Smooth muscle cell (in vitro differentiated cells): ENCODE results near the gene DDI2. TPM values are rescaled to one million over a fixed set of nuclear protein-coding genes. Genes with fewer than 3 reads are reported as not detected.

ENCODE experiments used
- DNase-seq: peaks from one replicate; lab custom pipeline; 2025; ENCODE audit not compliant: unreplicated experiment; lab: John Stamatoyannopoulos, UW
- H2AFZ ChIP-seq: fragments of 200-600 bp; sonication (generic); 2 replicates; pipeline ENCODE4 v1.6.0; 2016; ENCODE audit warnings: antibody characterized with exemption, low read depth, mild to moderate bottlenecking
- H3F3A ChIP-seq: fragments of 200-600 bp; sonication (generic); 2 replicates; pipeline ENCODE4 v1.6.0; 2017; ENCODE audit warnings: antibody characterized with exemption, low read depth
- H3K27ac ChIP-seq: fragments of 200-600 bp; sonication (generic); 2 replicates; pipeline ENCODE4 v1.5.1; 2016; ENCODE audit warnings: low read depth, mild to moderate bottlenecking
- H3K27me3 ChIP-seq: fragments of 200-600 bp; sonication (generic); 2 replicates; pipeline ENCODE4 v1.6.1; 2016; ENCODE audit warnings: low read depth, mild to moderate bottlenecking
- H3K36me3 ChIP-seq: fragments of 200-600 bp; sonication (generic); 2 replicates; pipeline ENCODE4 v1.5.1; 2016; ENCODE audit warnings: low read depth
- H3K4me1 ChIP-seq: fragments of 200-600 bp; sonication (generic); 2 replicates; pipeline ENCODE4 v1.5.1; 2016; ENCODE audit warnings: low read depth
- H3K4me2 ChIP-seq: fragments of 200-600 bp; sonication (generic); 2 replicates; pipeline ENCODE4 v1.6.0; 2016; ENCODE audit warnings: mild to moderate bottlenecking
- H3K4me3 ChIP-seq: fragments of 200-600 bp; sonication (generic); 2 replicates; pipeline ENCODE4 v1.5.1; 2016; ENCODE audit warnings: mild to moderate bottlenecking
- H3K79me2 ChIP-seq: fragments of 200-600 bp; sonication (generic); 2 replicates; pipeline ENCODE4 v1.6.0; 2016; ENCODE audit warnings: low read depth, mild to moderate bottlenecking
- H3K9ac ChIP-seq: fragments of 200-600 bp; sonication (generic); 2 replicates; pipeline ENCODE4 v1.6.0; 2016; ENCODE audit warnings: low read depth
- H3K9me3 ChIP-seq: fragments of 200-600 bp; sonication (generic); replicated peaks from 2 replicates; pipeline ENCODE4 v1.5.1; 2016; ENCODE audit warnings: low read depth
- H4K20me1 ChIP-seq: fragments of 200-600 bp; sonication (generic); 2 replicates; pipeline ENCODE4 v1.6.0; 2016; ENCODE audit warnings: low read depth
- CTCF ChIP-seq: fragments of 200-600 bp; sonication (generic); IDR thresholded peaks from 2 replicates; pipeline ENCODE4 v1.5.1; 2017; ENCODE audit warnings: borderline replicate concordance, mild to moderate bottlenecking, antibody characterized with exemption; ENCODE audit not compliant: insufficient read depth, poor library complexity, severe bottlenecking
- WGBS: methylation state at CpG from one replicate; pipeline ENCODE4 v1.1.7; 2016; ENCODE audit warnings: low lambda C conversion rate; 5-methylcytosine and 5-hydroxymethylcytosine counted together
- polyA plus RNA-seq: library from polyadenylated mRNA; unstranded; fragments of >200 nt; fragmentation: Nextera tagmentation; extraction: Ambion mirVana; gene quantifications from 2 replicates; pipeline ENCODE4 v1.2.1, GENCODE V29; 2016
- total RNA-seq: library from RNA; depleted of rRNA; stranded (reverse); fragments of >200 nt; gene quantifications from 2 replicates; pipeline ENCODE4 v1.2.3, GENCODE V29; 2014

The DDI2 gene
- total and polyA plus RNA-seq, 2 experiments from 2014 or later, result 3.5 to 10.9 TPM

- WGBS, result 90% methylated on average over 11 of the region's 11 CpGs
- no peak for TF ChIP-seq CTCF
- DNase-seq, result no peak
Observed at GRCh38 chr1:15605398-15606383, 11.6 kb upstream of the DDI2 start.

GRCh38 chr1:15609631-15610030 is 7.6 kb upstream of the DDI2 start:
- no peak overlapping the region for H2AFZ ChIP-seq
- DNase-seq, result no peak
- H3K27ac ChIP-seq, result no peak overlapping the region
- H3K79me2 ChIP-seq, result no peaks in the 10 kb centered on the region
- no peaks in the 10 kb centered on the region for H3K27me3 ChIP-seq
- H3K4me2 ChIP-seq, result no peak overlapping the region
- H3K36me3 ChIP-seq, result no peaks in the 10 kb centered on the region
- 88% methylated on average over 7 of the region's 7 CpGs for WGBS
- no peak overlapping the region for H3K9ac ChIP-seq
- H3K9me3 ChIP-seq, result no peaks in the 10 kb centered on the region
- no peaks in the 10 kb centered on the region for H3F3A ChIP-seq
- TF ChIP-seq CTCF, result no peak
- no peak overlapping the region for H3K4me3 ChIP-seq
- H4K20me1 ChIP-seq, result no peaks in the 10 kb centered on the region
- no peaks in the 10 kb centered on the region for H3K4me1 ChIP-seq

More at GRCh38 chr1:15605398-15606383, 11.6 kb upstream of the DDI2 start:
- H3K27me3 ChIP-seq, result no peaks in the 10 kb centered on the region
- H3K4me3 ChIP-seq, result no peak overlapping the region
- H3K9ac ChIP-seq, result no peak overlapping the region
- H4K20me1 ChIP-seq, result no peaks in the 10 kb centered on the region
- H3K9me3 ChIP-seq, result no peaks in the 10 kb centered on the region
- no peak overlapping the region for H3K4me2 ChIP-seq
- peaks cover 4% of the 10 kb centered on the region for H3K4me1 ChIP-seq
- H3K79me2 ChIP-seq, result no peaks in the 10 kb centered on the region
- no peak overlapping the region for H2AFZ ChIP-seq
- H3K36me3 ChIP-seq, result no peaks in the 10 kb centered on the region
- no peaks in the 10 kb centered on the region for H3F3A ChIP-seq
- no peak overlapping the region for H3K27ac ChIP-seq

- Histone ChIP-seq H3K9ac (no peak overlapping the region), H3K4me3 (no peak overlapping the region), H3K36me3 (no peaks in the 10 kb centered on the region), H3F3A (no peaks in the 10 kb centered on the region), H3K4me2 (no peak overlapping the region), H3K79me2 (no peaks in the 10 kb centered on the region), H2AFZ (no peak overlapping the region), H3K4me1 (no peaks in the 10 kb centered on the region), H3K27me3 (no peaks in the 10 kb centered on the region), H3K9me3 (no peaks in the 10 kb centered on the region), H3K27ac (no peak overlapping the region), H4K20me1 (no peaks in the 10 kb centered on the region)
- TF ChIP-seq CTCF, result no peak
- WGBS, result 86% methylated on average over 4 of the region's 4 CpGs
- no peak for DNase-seq
Observed at GRCh38 chr1:15610167-15610566, 7.1 kb upstream of the DDI2 start.
